H1 (cell line): ENCODE results near the gene KCTD10. TPM values are rescaled to one million over a fixed set of nuclear protein-coding genes. Genes with fewer than 3 reads are reported as not detected.

Experiments
- CTCF ChIA-PET: fragments of 300-600 bp; sonication (Branson Sonifier 250); formaldehyde crosslinking; loops from one replicate; lab custom pipeline; 2021; ENCODE audit not compliant: partially characterized antibody; lab: Charles Lee
- POLR2A ChIA-PET: fragments of 300-600 bp; sonication (Branson Sonifier 250); formaldehyde crosslinking; loops from one replicate; lab custom pipeline; 2021; ENCODE audit warnings: inconsistent platforms; ENCODE audit not compliant: partially characterized antibody; lab: Charles Lee
- DNase-seq, 2 experiments: peaks; one replicate each; pipeline versions ENCODE4 v3.0.0 to v3.0.0-alpha.2; 2010 to 2022; ENCODE audit warnings: low spot score in 2 of 2, low read depth in 1 of 2, mixed read lengths in 1 of 2
- FAIRE-seq: peaks from 2 replicates; lab custom pipeline; 2011; peaks lifted over from hg19 to GRCh38; lab: Jason Lieb, UNC
- H2AFZ ChIP-seq: 2 replicates; pipeline ENCODE4 v1.8.1; 2012; ENCODE audit warnings: low read length, inconsistent platforms
- H2AK5ac ChIP-seq: 2 replicates; pipeline ENCODE4 v1.6.1; 2013; ENCODE audit warnings: low read depth, low read length
- H2BK120ac ChIP-seq: replicated peaks from 2 replicates; pipeline ENCODE3; 2013; ENCODE audit warnings: low read depth, low read length, inconsistent platforms
- H2BK12ac ChIP-seq: 2 replicates; pipeline ENCODE4 v1.6.1; 2013; ENCODE audit warnings: low read depth, low read length
- H2BK15ac ChIP-seq: 2 replicates; pipeline ENCODE4 v1.6.1; 2013; ENCODE audit warnings: low read length
- H2BK20ac ChIP-seq: 2 replicates; pipeline ENCODE4 v1.6.1; 2013; ENCODE audit warnings: low read length
- H2BK5ac ChIP-seq: 2 replicates; pipeline ENCODE4 v1.6.1; 2013; ENCODE audit warnings: low read depth, low read length
- H3K14ac ChIP-seq: 2 replicates; pipeline ENCODE4 v1.6.1; 2013; ENCODE audit warnings: inconsistent platforms; ENCODE audit not compliant: insufficient read length
- H3K18ac ChIP-seq: 2 replicates; pipeline ENCODE4 v1.6.1; 2013; ENCODE audit warnings: low read length; ENCODE audit errors: extremely low read depth
- H3K23ac ChIP-seq: 2 replicates; pipeline ENCODE4 v1.6.1; 2013; ENCODE audit warnings: inconsistent platforms; ENCODE audit not compliant: insufficient read length
- H3K23me2 ChIP-seq: 2 replicates; pipeline ENCODE4 v1.6.1; 2013; ENCODE audit warnings: low read depth, low read length
- H3K27ac ChIP-seq: 2 replicates; pipeline ENCODE4 v1.6.1; 2011; ENCODE audit warnings: low read depth, low read length, inconsistent platforms
- H3K27me3 ChIP-seq, 4 experiments: replicated peaks in 1 of 4; 1 replicate in 1 of 4; 2 replicates in 3 of 4; pipeline versions ENCODE4 v1.6.1 to v1.8.1; 2011 to 2013; ENCODE audit warnings: low read length in 3 of 4, mild to moderate bottlenecking in 3 of 4, inconsistent platforms in 2 of 4, mixed read lengths in 2 of 4, moderate library complexity in 1 of 4; ENCODE audit not compliant: control insufficient read depth in 3 of 4, insufficient read depth in 3 of 4; ENCODE audit errors: extremely low read depth in 1 of 4
- H3K36me3 ChIP-seq, 4 experiments: 2 replicates each; pipeline versions ENCODE4 v1.6.1 to v1.8.1; 2011 to 2013; ENCODE audit warnings: mild to moderate bottlenecking in 4 of 4, low read length in 3 of 4, moderate library complexity in 2 of 4, control low read depth in 1 of 4, inconsistent platforms in 1 of 4; ENCODE audit not compliant: insufficient read depth in 4 of 4, control insufficient read depth in 2 of 4
- H3K4ac ChIP-seq: replicated peaks from 2 replicates; pipeline ENCODE3; 2013; ENCODE audit warnings: low read length, low read depth, mixed read lengths, inconsistent platforms; ENCODE audit not compliant: insufficient read length
- H3K4me1 ChIP-seq, 4 experiments: replicated peaks in 1 of 4; 1 replicate in 1 of 4; 2 replicates in 3 of 4; pipeline versions ENCODE4 v1.6.1 to v1.8.1; 2011 to 2013; ENCODE audit warnings: low read length in 3 of 4, inconsistent platforms in 2 of 4, mixed read lengths in 1 of 4; ENCODE audit not compliant: insufficient read depth in 4 of 4, control insufficient read depth in 3 of 4
- H3K4me2 ChIP-seq, 2 experiments: 2 replicates each; pipeline versions ENCODE4 v1.6.1 to v1.8.1; 2011 to 2013; ENCODE audit warnings: low read depth in 2 of 2, low read length in 2 of 2, control low read depth in 1 of 2, inconsistent platforms in 1 of 2, mild to moderate bottlenecking in 1 of 2; ENCODE audit not compliant: insufficient read depth in 1 of 2
- H3K4me3 ChIP-seq, 4 experiments: fragments of 200-600, 300-600 bp in 1 of 4; sonication (generic), shearing (Covaris generic), sonication (Bioruptor Twin) in 1 of 4; 2 replicates each; pipeline versions ENCODE4 v1.5.1 to v1.8.1; 2011 to 2016; ENCODE audit warnings: low read length in 4 of 4, low read depth in 3 of 4, control low read depth in 2 of 4, inconsistent platforms in 2 of 4, mild to moderate bottlenecking in 2 of 4, mixed read lengths in 1 of 4, moderate library complexity in 1 of 4; ENCODE audit not compliant: insufficient read depth in 2 of 4; ENCODE audit errors: extremely low read depth in 1 of 4
- H3K56ac ChIP-seq: replicated peaks from 2 replicates; pipeline ENCODE3; 2013; ENCODE audit warnings: low read depth, mild to moderate bottlenecking, mixed read lengths, low read length, inconsistent platforms; ENCODE audit not compliant: insufficient read length
- H3K79me1 ChIP-seq: 2 replicates; pipeline ENCODE4 v1.6.1; 2013; ENCODE audit warnings: low read depth, low read length, control low read depth
- H3K79me2 ChIP-seq, 2 experiments: 2 replicates each; pipeline versions ENCODE4 v1.6.1 to v1.8.1; 2012 to 2013; ENCODE audit warnings: low read length in 2 of 2, mild to moderate bottlenecking in 2 of 2, inconsistent platforms in 1 of 2; ENCODE audit not compliant: insufficient read depth in 2 of 2, control insufficient read depth in 1 of 2
- H3K9ac ChIP-seq, 4 experiments: replicated peaks in 1 of 4; 1 replicate in 1 of 4; 2 replicates in 3 of 4; pipeline versions ENCODE4 v1.6.1 to v1.8.1; 2011 to 2013; ENCODE audit warnings: low read depth in 3 of 4, low read length in 3 of 4, control low read depth in 2 of 4, mild to moderate bottlenecking in 2 of 4, moderate library complexity in 2 of 4, inconsistent platforms in 1 of 4; ENCODE audit errors: extremely low read depth in 1 of 4
- H3K9me3 ChIP-seq, 2 experiments: 2 replicates each; pipeline versions ENCODE4 v1.6.1 to v1.8.1; 2012 to 2013; ENCODE audit warnings: mild to moderate bottlenecking in 2 of 2, moderate library complexity in 2 of 2, control low read depth in 1 of 2, inconsistent platforms in 1 of 2, low read depth in 1 of 2, low read length in 1 of 2, mixed read lengths in 1 of 2; ENCODE audit not compliant: insufficient read depth in 2 of 2
- H4K20me1 ChIP-seq, 2 experiments: replicated peaks in 1 of 2; 2 replicates each; pipeline versions ENCODE3 to v1.8.1; 2011 to 2013; ENCODE audit warnings: inconsistent platforms in 2 of 2, low read length in 2 of 2, mild to moderate bottlenecking in 1 of 2; ENCODE audit not compliant: insufficient read depth in 2 of 2, control insufficient read depth in 1 of 2
- H4K5ac ChIP-seq: 2 replicates; pipeline ENCODE4 v1.6.1; 2013; ENCODE audit warnings: low read length, low read depth, mixed read lengths, inconsistent platforms; ENCODE audit not compliant: insufficient read length
- H4K8ac ChIP-seq: 2 replicates; pipeline ENCODE4 v1.8.0; 2013; ENCODE audit warnings: mild to moderate bottlenecking, moderate library complexity, low read length, inconsistent platforms; ENCODE audit not compliant: insufficient read depth; ENCODE audit errors: extremely low read depth
- H4K91ac ChIP-seq: replicated peaks from 2 replicates; pipeline ENCODE3; 2013; ENCODE audit warnings: low read length, mixed read lengths, inconsistent platforms; ENCODE audit not compliant: insufficient read length
- CBX5 ChIP-seq: fragments of 300-800, 300-1000 bp; sonication (generic); IDR thresholded peaks from 2 replicates; pipeline ENCODE4 v1.7.1; 2016; ENCODE audit warnings: antibody characterized with exemption, low read length, low read depth
- CBX8 ChIP-seq: fragments of 300-800, 300-1000 bp; sonication (generic); IDR thresholded peaks from 2 replicates; pipeline ENCODE4 v1.7.1; 2016; ENCODE audit warnings: low read depth, low read length, borderline replicate concordance
- FOSL1 ChIP-seq: IDR thresholded peaks from 2 replicates; pipeline ENCODE4 v1.6.1; 2011; ENCODE audit warnings: mild to moderate bottlenecking, low read depth, low read length, moderate library complexity; ENCODE audit not compliant: insufficient read depth
- HDAC2 ChIP-seq, 2 experiments: fragments of 300-600 bp in 1 of 2; sonication (generic) in 1 of 2; IDR thresholded peaks; 2 replicates each; pipeline ENCODE4 v1.6.1; 2011 to 2012; ENCODE audit warnings: low read depth in 2 of 2, low read length in 2 of 2, mild to moderate bottlenecking in 2 of 2, moderate library complexity in 2 of 2, borderline replicate concordance in 1 of 2, inconsistent platforms in 1 of 2
- KDM4A ChIP-seq: IDR thresholded peaks from one replicate; pipeline ENCODE4 v1.7.1; 2012; ENCODE audit warnings: low read depth, mild to moderate bottlenecking, moderate library complexity, low read length, inconsistent platforms; ENCODE audit not compliant: severe bottlenecking
- SIX5 ChIP-seq: IDR thresholded peaks from 2 replicates; pipeline ENCODE4 v1.6.1; 2011; ENCODE audit warnings: mild to moderate bottlenecking, low read depth, low read length
- SP4 ChIP-seq: IDR thresholded peaks from 2 replicates; pipeline ENCODE4 v1.6.1; 2012; ENCODE audit warnings: low read length, inconsistent platforms
- TBP ChIP-seq: IDR thresholded peaks from 2 replicates; pipeline ENCODE4 v1.6.1; 2011; ENCODE audit warnings: low read depth, low read length, improper control_type of control experiment
- WGBS, 2 experiments: shearing (Covaris generic) in 1 of 2; methylation state at CpG; one replicate each; pipeline versions ENCODE4 v1.1.6 to v1.1.7; 2013 to 2015; ENCODE audit warnings: low lambda C conversion rate in 2 of 2, mixed read lengths in 2 of 2, inconsistent platforms in 1 of 2, low coverage in 1 of 2, missing lambda C conversion rate in 1 of 2; ENCODE audit not compliant: insufficient replicate concordance in 2 of 2, insufficient coverage in 1 of 2, insufficient read length in 1 of 2; ENCODE audit errors: extremely low coverage in 1 of 2, missing lambda C conversion rate in 1 of 2; 5-methylcytosine and 5-hydroxymethylcytosine counted together
- polyA plus RNA-seq, 7 experiments: library from polyadenylated mRNA; depleted of rRNA in 3 of 7; stranded (reverse) in 5 of 7; unstranded in 2 of 7; fragments of >200 nt in 5 of 7; fragments of 200-250 nt in 2 of 7; gene quantifications; 1 replicate in 5 of 7; 2 replicates in 1 of 7; 4 replicates in 1 of 7; pipeline versions ENCODE4 v1.2.1 to v1.2.3, GENCODE V29; 2011 to 2013; ENCODE audit warnings: missing spikeins in 2 of 7, mixed read lengths in 2 of 7
- total RNA-seq: library from RNA; stranded (reverse); fragmentation: NEBNext Ultra II Directional; extraction: Animal tissue kit (Norgen Biotek cat#: 25700); gene quantifications from 2 replicates; pipeline ENCODE4 v1.2.1, GENCODE V29; 2021

The KCTD10 gene
- total and polyA plus RNA-seq, 2 of the 8 experiments (the other 6 are each of a cell fraction or from before 2014, with no cell fraction given): 45.3 to 52.4 TPM

DNA sequence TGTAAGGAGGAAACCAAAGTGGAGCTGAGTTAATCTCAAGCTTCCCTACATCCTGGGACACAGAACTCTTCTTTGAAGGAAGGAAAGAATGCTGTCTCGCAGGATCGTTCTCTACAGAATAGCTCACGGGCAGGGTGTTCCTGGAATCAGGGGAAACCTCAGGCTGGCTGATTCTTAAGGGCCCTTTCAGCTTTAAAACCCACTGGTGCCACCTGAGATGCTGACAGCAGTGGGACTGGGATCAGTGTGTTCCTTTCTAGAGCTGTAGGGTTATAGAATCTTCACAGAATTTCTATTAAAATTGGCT is 48.1 kb upstream of the KCTD10 start:
- Histone ChIP-seq H4K91ac (no peak overlapping the region), H3K14ac (no peak overlapping the region), H4K5ac (no peak overlapping the region), H2BK12ac (no peak overlapping the region), H3K23me2 (no peaks in the 10 kb centered on the region), H3K27ac (no peak overlapping the region; the same call in 1 of the 2 replicates), H2AK5ac (no peak overlapping the region), H4K8ac (no peak overlapping the region), H3K27me3 (no peaks in the 10 kb centered on the region), H3K36me3 (peaks cover 0 to 9% (median 0%) of the 10 kb centered on the region in 4 experiments; a peak in 5 of 8 replicates), H3K18ac (no peak overlapping the region), H3K9ac (no peak overlapping the region; a peak in 1 of 7 replicates), H2BK120ac (no peak overlapping the region), H2BK5ac (no peak overlapping the region), H3K9me3 (no peaks in the 10 kb centered on the region), H3K79me1 (no peaks in the 10 kb centered on the region), H2BK20ac (no peak overlapping the region), H3K4me1 (peaks cover 0 to 4% (median 2%) of the 10 kb centered on the region in 4 experiments; a peak in 4 of 7 replicates), H3K4me3 (no peak overlapping the region; a peak in 1 of 8 replicates), H3K56ac (no peak overlapping the region), H3K4ac (no peak overlapping the region), H3K79me2 (no peaks in the 10 kb centered on the region), H3K23ac (no peak overlapping the region), H2BK15ac (no peak overlapping the region), H4K20me1 (no peaks in the 10 kb centered on the region), H2AFZ (no peak overlapping the region), H3K4me2 (no peak overlapping the region)
- no peak for DNase-seq
- TF ChIP-seq TBP: no peak
- TF ChIP-seq FOSL1: no peak
- TF ChIP-seq CBX5: no peak
- no peak for TF ChIP-seq SP4
- no peak for TF ChIP-seq HDAC2 (IDR thresholded peaks at IDR 0.05; ENCODE audit: borderline replicate concordance in 1 of 2, low read depth in 2 of 2, low read length in 2 of 2)
- no peak for TF ChIP-seq CBX8
- TF ChIP-seq SIX5: no peak
- TF ChIP-seq KDM4A: no peak
- ChIA-PET CTCF (interaction anchor here (1.3 to 3.0 kb wide), 7 partner anchors 9 to 249 kb away, joined by 3 to 18 read pairs (median 3); no protein-coding TSS in a partner anchor), POLR2A (no interaction called here)
- WGBS, 2 experiments: 95% methylated on average over 3 of the region's 3 CpGs; no CpG with 5 or more reads in 1 of the 2 experiments
- FAIRE-seq: no peak
